HG02763 (cell line): ENCODE data around the gene CPA2.
"Not testable (repeated sequence)": the region's sequence is repeated elsewhere in the genome, so short reads cannot be mapped to it uniquely, and the experiment has no call there.

Experiments used
- ATAC-seq: cut with Tn5 transposase; IDR thresholded peaks from one replicate; pipeline ENCODE4 v1.9.1; 2021; ENCODE audit warnings: mild to moderate bottlenecking, moderate library complexity; ENCODE audit not compliant: unreplicated experiment

Gene CPA2

GRCh38 chr7:130304878-130305277, 38.2 kb downstream of the CPA2 start:
- no peak for ATAC-seq

DNA sequence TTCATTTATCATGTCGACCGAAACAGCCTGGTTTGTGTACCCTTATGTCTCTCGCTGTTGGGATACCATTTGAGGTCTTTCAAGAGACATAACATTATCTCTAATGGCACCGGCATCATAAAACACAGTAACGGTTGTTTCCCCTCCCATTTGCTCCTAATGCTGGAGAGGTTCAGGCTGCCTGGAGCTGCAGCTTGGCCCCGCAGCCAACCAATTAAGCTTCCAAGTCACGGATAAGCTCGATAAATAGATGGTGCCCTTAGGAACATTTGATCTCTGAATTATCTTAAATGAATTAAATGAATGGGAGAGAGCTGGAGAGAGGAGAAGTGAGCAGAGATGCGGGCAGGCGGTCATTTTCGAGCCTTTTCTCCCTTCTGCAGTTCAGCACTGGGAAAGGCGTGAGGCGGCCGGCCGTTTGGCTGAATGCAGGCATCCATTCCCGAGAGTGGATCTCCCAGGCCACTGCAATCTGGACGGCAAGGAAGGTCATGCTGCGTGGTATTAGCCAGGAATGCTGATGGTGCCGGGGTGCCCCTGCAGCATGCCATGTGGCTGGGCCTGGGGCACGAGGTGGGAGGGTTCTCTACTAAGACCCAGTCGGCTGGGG, 38.9 kb downstream of the CPA2 start:
- ATAC-seq = no peak

GRCh38 chr7:130309986-130310385, 43.3 kb downstream of the CPA2 start:
- ATAC-seq = no peak

DNA sequence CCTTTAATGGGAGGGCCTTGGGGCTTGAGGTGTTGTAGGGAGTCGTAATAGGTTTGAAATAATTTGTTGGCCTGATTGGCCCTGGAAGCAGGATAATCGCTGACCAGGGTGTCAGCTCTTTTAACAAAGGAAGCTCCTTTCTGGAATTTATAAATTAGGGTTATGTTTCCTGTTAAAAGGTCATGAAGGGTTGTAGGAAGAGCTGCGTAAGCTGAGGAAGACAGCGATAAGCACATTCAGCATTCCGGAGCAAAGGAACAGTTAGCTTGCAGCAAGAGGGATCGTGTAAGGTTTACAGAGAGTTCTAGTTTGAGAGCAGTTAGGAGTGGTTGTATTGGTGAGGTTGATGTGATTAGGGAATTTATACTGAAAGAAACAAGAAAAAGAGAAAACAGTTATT, 47.6 kb downstream of the CPA2 start:
- no peak for ATAC-seq

GRCh38 chr7:130319541-130319940, 52.9 kb downstream of the CPA2 start:
- no peak for ATAC-seq

- ATAC-seq = not testable (repeated sequence)
These were observed 55.0 kb downstream of the CPA2 start for GRCh38 chr7:130321542-130322229.

DNA sequence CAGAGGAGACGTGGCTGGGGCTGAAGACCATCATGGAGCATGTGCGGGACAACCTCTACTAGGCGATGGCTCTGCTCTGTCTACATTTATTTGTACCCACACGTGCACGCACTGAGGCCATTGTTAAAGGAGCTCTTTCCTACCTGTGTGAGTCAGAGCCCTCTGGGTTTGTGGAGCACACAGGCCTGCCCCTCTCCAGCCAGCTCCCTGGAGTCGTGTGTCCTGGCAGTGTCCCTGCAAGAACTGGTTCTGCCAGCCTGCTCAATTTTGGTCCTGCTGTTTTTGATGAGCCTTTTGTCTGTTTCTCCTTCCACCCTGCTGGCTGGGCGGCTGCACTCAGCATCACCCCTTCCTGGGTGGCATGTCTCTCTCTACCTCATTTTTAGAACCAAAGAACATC, 56.0 kb downstream of the CPA2 start:
- ATAC-seq = no peak

DNA sequence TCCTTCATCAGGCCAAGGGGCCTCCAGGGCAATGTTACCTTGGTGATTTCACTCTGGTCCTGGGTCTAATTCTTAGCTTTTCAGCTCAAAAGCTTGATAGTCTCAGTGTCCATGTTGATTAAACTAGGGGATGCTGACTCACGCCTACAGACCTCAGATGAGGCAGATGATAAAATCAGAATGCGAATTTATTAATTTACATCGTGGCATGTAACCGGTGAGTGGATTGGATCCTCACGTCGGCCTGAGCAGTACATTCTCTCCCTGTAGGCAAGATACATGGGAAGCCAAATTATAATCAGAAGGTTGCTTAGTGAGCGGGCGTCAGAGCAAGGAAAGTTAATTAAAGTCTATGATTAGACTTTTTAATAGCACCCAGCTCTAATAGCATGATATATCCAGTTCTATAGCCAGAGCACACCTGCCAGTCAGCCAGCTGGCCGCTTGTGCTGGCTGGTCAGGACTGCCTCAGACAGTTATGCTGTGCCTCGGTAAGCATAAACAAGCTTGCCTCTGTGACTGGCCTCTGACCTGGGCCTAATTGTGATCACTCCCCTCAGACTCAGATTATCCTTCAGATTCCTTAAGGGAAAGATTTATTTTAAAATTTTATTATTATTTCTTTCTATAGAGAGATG, 57.8 kb downstream of the CPA2 start:
- ATAC-seq = no peak

GRCh38 chr7:130329681-130330080, 63.0 kb downstream of the CPA2 start:
- no peak for ATAC-seq

DNA sequence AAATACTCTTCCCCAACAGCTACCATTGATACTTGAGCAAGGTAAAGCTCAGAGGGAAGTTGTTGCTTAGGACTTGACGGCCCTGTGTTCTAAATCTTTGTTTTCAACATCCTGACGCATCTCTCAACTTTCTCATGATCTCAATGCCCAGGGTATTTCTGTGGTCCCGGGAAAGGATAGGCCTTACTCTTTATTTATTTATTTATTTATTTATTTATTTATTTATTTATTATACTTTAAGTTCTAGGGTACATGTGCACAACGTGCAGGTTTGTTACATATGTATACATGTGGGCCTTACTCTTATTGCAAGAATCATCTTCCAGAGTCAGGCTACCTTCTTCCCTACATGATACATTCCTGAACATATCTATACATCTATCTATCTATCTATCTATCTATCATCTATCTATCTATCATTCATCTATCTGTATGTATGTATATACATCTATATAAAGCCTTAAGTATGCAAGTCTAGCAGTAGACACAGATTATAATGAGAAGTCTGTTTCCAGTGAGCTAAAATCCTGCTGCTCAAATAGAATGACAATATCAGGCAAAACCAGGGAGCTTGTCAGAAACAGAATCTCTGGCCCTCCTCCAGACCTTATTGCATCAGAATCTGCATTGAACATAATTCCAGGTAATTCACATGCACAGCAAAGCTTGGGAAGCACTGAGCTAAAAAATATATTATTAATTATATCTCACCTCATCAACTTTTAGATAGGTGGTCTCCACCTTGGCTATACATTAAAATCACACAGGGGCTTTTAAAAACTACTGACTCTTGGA, 65.8 kb downstream of the CPA2 start:
- no peak for ATAC-seq

DNA sequence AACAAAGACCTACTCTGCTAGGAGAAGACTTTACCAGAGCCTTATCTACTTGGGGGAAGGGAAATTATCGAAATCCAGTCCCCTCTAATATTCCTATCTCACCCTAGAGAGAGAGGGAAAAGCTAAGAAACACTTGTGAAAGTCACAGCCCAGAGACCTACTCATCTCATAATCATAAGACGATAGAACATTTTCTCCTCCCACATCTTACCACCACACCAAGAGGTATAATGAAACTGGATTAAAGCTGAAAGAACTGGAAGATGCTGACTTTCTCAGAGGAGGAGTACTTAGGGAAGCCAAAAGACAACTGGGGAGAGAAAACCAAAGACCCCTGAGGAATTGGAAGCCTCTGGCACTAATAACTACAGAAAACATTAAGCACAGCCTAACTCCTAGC, 67.2 kb downstream of the CPA2 start:
- ATAC-seq = no peak

GRCh38 chr7:130334274-130334673, 67.6 kb downstream of the CPA2 start:
- no peak for ATAC-seq

DNA sequence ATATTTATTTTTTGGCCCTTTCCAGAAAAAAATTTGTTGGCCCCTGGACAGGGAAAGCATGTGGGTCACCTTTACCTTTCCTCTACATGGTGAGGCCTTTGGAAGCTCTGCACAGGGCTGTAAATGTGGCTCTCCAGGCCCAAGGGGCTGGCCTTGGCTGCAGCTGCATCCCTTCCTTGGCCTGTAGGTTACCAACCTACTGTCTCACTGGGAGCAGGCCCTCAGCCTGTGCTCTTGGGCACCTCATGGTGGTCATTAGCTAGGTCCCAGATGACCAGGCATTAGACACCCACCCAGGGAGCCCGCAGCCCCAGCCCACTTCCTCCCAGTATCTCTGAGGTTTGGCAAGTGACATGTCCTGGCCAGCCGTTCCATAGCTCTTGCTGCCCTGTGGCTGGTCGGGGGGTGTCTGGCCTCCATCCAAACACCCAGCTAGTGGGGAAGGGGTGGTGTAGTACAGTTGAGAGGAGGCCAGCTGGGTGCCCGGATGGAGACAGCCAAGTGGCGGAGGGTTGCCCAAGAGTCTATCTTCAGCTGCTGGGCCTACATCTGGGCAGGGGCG, 70.8 kb downstream of the CPA2 start:
- no peak for ATAC-seq

- ATAC-seq = no peak
These were observed 71.6 kb downstream of the CPA2 start for GRCh38 chr7:130338233-130338632.
